Thyroid gland (tissue), 4 donors: ENCODE results near the gene KIF17. TPM values are rescaled to one million over a fixed set of nuclear protein-coding genes. Genes with fewer than 3 reads are reported as not detected.

Experiments
- DNase-seq, 2 donors: peaks; one replicate each; pipeline ENCODE4 v3.0.0-alpha.2; 2019
- H3K27ac ChIP-seq, 3 donors: fragments of 200-600 bp; sonication (generic); 1 replicate in 2 of 3; 2 replicates in 1 of 3; pipeline ENCODE4 v1.5.1; 2016 to 2019; ENCODE audit warnings: mild to moderate bottlenecking in 1 of 3, moderate library complexity in 1 of 3
- H3K27me3 ChIP-seq: fragments of 200-600 bp; sonication (generic); one replicate; pipeline ENCODE4 v1.5.1; 2019
- H3K36me3 ChIP-seq, 2 donors: fragments of 200-600 bp; sonication (generic); one replicate each; pipeline ENCODE4 v1.5.1; 2016 to 2019
- H3K4me1 ChIP-seq, 2 donors: fragments of 200-600 bp; sonication (generic); one replicate each; pipeline ENCODE4 v1.5.1; 2017 to 2019
- H3K4me3 ChIP-seq, 3 donors: fragments of 200-600 bp; sonication (generic); replicated peaks in 1 of 3; 1 replicate in 2 of 3; 2 replicates in 1 of 3; pipeline ENCODE4 v1.5.1; 2016; ENCODE audit warnings: mild to moderate bottlenecking in 1 of 3
- H3K9me3 ChIP-seq: fragments of 200-600 bp; sonication (generic); one replicate; pipeline ENCODE4 v1.5.1; 2017
- CTCF ChIP-seq, 6 experiments: fragments of 200-600 bp in 3 of 6; fragments of 450-650 bp in 3 of 6; sonication (generic) in 3 of 6; IDR thresholded peaks; one replicate each; pipeline ENCODE4 v1.5.1; 2016 to 2019; ENCODE audit warnings: antibody characterized with exemption in 6 of 6, mild to moderate bottlenecking in 2 of 6, inconsistent platforms in 1 of 6, moderate library complexity in 1 of 6
- POLR2A ChIP-seq, 2 donors: fragments of 450-650 bp; IDR thresholded peaks; one replicate each; pipeline ENCODE4 v1.6.1; 2017; ENCODE audit warnings: antibody characterized with exemption in 2 of 2, mild to moderate bottlenecking in 2 of 2, moderate library complexity in 1 of 2
- WGBS, 2 donors: methylation state at CpG; one replicate each; pipeline ENCODE4 v1.1.5; 2017; 5-methylcytosine and 5-hydroxymethylcytosine counted together
- intact Hi-C: fragments of 100-400 bp; cut with DNase I; formaldehyde crosslinking; loops from one replicate; pipeline ENCODE4 v1.15.1; 2023
- total RNA-seq, 4 donors: library from RNA; depleted of rRNA; stranded (reverse); fragments of >200 nt; gene quantifications; one replicate each; pipeline ENCODE4 v1.2.3, GENCODE V29; 2016

KIF17 gene
- total RNA-seq, 4 donors from 2014 or later = 7.5 to 11.5 (median 8.6) TPM

DNA sequence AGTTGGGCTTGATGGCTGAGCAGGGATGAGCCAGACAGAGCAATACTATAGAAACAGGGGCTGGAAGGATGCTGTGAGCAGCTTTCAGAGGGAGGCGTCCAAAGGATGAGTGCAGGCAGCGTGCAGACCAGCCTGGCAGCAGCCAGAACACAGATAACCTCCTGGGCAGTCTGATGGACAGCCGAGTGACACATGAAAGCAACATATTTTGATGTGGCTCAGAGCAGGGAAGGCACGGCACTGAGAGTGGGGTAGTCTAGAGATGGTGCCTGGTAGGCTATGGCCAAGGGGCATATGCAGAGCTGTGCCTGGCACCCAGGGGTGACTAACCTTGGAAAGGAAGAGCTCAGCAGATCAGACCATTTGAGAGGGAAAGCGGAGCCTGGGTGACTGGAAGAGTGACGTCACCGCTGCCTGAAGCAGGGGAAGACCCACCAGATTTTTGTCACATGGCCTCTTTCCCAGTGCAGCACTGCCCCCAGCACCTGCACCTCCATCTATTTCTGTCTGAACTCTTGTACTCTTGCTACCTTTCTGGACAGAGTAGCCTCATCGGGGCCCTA is 80.9 kb downstream of the KIF17 start:
- H3K4me1 ChIP-seq = peaks cover 10 to 11% of the 10 kb centered on the region in 2 donors
- WGBS, 2 donors = 92 to 96% methylated on average over 8 of the region's 8 CpGs
- H3K9me3 ChIP-seq = no peaks in the 10 kb centered on the region
- intact Hi-C loops = loop anchor here (5.0 kb wide), 1 partner anchor 115 kb away; no protein-coding TSS in a partner anchor
- no peak overlapping the region for H3K4me3 ChIP-seq
- H3K36me3 ChIP-seq = peaks cover 19 to 43% of the 10 kb centered on the region in 2 donors
- DNase-seq = no peak
- TF ChIP-seq POLR2A (IDR thresholded peaks at IDR 0.05) (no peak), CTCF (IDR thresholded peaks at IDR 0.05) (no peak)
- no peaks in the 10 kb centered on the region for H3K27me3 ChIP-seq
- H3K27ac ChIP-seq = no peak overlapping the region

DNA sequence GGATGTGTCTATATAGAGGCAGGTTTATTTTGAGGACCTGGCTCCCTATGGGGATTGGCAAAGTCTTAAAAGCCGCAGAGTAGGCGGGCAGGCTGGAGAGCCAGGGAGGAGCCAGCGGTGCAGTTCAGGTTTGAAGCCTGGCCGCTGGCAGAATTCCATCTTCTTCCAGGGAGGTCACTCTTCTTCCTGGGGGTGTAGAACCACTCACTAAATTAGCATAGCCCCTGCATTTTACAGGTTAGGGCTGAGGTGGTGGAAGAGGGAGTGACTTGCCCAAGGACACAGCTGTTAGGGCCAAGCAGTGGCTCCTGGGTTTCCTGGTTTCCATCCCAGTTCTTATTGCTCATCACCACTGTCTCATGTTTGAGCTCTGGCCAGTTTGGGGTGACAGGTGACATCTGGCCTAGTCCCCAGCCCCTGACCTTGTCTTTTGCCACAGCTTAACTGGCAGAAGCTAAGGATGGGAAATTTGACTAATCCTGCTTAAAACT is 83.2 kb downstream of the KIF17 start:
- WGBS, 2 donors = 0 to 7% methylated on average over 4 of the region's 4 CpGs
- H3K4me1 ChIP-seq = peaks cover 10 to 11% of the 10 kb centered on the region in 2 donors
- intact Hi-C loops = loop anchor here (5.0 kb wide), 1 partner anchor 112 kb away; no protein-coding TSS in a partner anchor
- H3K27ac ChIP-seq = peak overlapping the region in 2 of 3 donors; percentile 75 to 96
- H3K4me3 ChIP-seq = peak overlapping the region in 1 of 3 donors; percentile 97
- no peaks in the 10 kb centered on the region for H3K27me3 ChIP-seq
- DNase-seq = peak; percentile 81 to 83
- TF ChIP-seq POLR2A (IDR thresholded peaks at IDR 0.05) = no peak
- peaks cover 10 to 24% of the 10 kb centered on the region in 2 donors for H3K36me3 ChIP-seq
- H3K9me3 ChIP-seq = no peaks in the 10 kb centered on the region

GRCh38 chr1:20634065-20634593 is 83.7 kb downstream of the KIF17 start:
- H3K27me3 ChIP-seq = no peaks in the 10 kb centered on the region
- H3K27ac ChIP-seq = peak overlapping the region; percentile 75 to 96 (median 89)
- 1% methylated on average over 10 to 11 of the region's 11 CpGs for WGBS, 2 donors
- H3K4me1 ChIP-seq = peaks cover 10 to 11% of the 10 kb centered on the region in 2 donors
- H3K36me3 ChIP-seq = peaks cover 10 to 19% of the 10 kb centered on the region in 2 donors
- H3K9me3 ChIP-seq = no peaks in the 10 kb centered on the region
- H3K4me3 ChIP-seq = peak overlapping the region; percentile 15 to 97 (median 93)
- TF ChIP-seq POLR2A (IDR thresholded peaks at IDR 0.05) (no peak), CTCF (IDR thresholded peaks at IDR 0.05) (no peak)
- no peak for DNase-seq
- intact Hi-C loops = no loop called here

DNA sequence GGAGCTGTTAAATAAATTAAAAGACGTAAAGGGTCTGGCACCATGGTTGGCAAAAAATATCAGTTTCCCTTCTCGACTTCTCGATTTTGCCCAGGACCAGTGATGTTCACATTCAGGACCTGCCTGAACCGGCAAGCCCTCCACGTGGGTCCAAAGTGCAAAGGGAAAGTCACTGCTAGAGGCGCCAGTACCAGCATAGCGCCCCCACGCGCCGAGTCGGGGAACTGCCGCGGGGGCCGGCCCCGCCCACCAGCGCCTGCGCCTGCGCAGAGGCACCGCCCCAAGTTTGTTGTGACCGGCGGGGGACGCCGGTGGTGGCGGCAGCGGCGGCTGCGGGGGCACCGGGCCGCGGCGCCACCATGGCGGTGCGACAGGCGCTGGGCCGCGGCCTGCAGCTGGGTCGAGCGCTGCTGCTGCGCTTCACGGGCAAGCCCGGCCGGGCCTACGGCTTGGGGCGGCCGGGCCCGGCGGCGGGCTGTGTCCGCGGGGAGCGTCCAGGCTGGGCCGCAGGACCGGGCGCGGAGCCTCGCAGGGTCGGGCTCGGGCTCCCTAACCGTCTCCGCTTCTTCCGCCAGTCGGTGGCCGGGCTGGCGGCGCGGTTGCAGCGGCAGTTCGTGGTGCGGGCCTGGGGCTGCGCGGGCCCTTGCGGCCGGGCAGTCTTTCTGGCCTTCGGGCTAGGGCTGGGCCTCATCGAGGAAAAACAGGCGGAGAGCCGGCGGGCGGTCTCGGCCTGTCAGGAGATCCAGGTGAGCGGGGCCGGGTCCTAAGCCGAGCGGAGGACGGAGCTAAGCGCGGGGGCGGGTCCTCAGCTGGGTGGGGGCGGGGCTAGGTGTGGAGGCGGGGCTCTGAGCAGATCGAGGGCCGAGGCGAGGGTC is 84.4 kb downstream of the KIF17 start, which contains the start of gene PINK1:
TSS of gene PINK1 (plus strand) at position 269 of the 875 bp plus-strand sequence. CDS start at position 360, 91 bp downstream.
- WGBS, 2 donors = 4 to 27% methylated on average over 5 to 23 of the region's 93 CpGs

More for the DNA sequence above, 84.4 kb downstream of the KIF17 start, which contains the start of gene PINK1:
- Histone ChIP-seq H3K27me3 (no peaks in the 10 kb centered on the region), H3K4me3 (peak within 1 kb of the TSS; percentile 93 to 97 (median 96)), H3K36me3 (peaks cover 9 to 12% of the 10 kb centered on the region in 2 donors), H3K27ac (peak within 1 kb of the TSS; percentile 75 to 96 (median 89)), H3K4me1 (peaks cover 10 to 11% of the 10 kb centered on the region in 2 donors), H3K9me3 (no peaks in the 10 kb centered on the region)
- intact Hi-C loops = no loop called here
- TF ChIP-seq POLR2A (IDR thresholded peaks at IDR 0.05) (peak; percentile 82 to 94), CTCF (IDR thresholded peaks at IDR 0.05) (peak; percentile 79 to 100 (median 99))
- peak; percentile 85 for DNase-seq
